GM06990 (cell line): Measurements from ENCODE around the gene ARHGAP20.
"Not testable (repeated sequence)": the region's sequence is repeated elsewhere in the genome, so short reads cannot be mapped to it uniquely, and the experiment has no call there.

ENCODE experiments used
- DNase-seq: peaks from one replicate; pipeline ENCODE4 v3.0.0-alpha.2; 2011; ENCODE audit not compliant: insufficient read length; ENCODE audit errors: extremely low read depth
- H3K27me3 ChIP-seq: replicated peaks from 2 replicates; pipeline ENCODE4 v1.6.0; 2011; ENCODE audit warnings: low read length; ENCODE audit not compliant: control insufficient read depth, insufficient read depth
- H3K36me3 ChIP-seq: 2 replicates; pipeline ENCODE4 v1.5.1; 2011; ENCODE audit warnings: low read length; ENCODE audit not compliant: control insufficient read depth, insufficient read depth
- H3K4me3 ChIP-seq: replicated peaks from 2 replicates; pipeline ENCODE4 v1.5.1; 2011; ENCODE audit warnings: low read depth, mild to moderate bottlenecking, control low read depth, low read length
- CTCF ChIP-seq: IDR thresholded peaks from 2 replicates; pipeline ENCODE4 v1.5.1; 2011; ENCODE audit warnings: low read length, control low read depth, mild to moderate bottlenecking, inconsistent platforms; ENCODE audit not compliant: insufficient read depth, poor library complexity, severe bottlenecking

ARHGAP20 gene

DNA sequence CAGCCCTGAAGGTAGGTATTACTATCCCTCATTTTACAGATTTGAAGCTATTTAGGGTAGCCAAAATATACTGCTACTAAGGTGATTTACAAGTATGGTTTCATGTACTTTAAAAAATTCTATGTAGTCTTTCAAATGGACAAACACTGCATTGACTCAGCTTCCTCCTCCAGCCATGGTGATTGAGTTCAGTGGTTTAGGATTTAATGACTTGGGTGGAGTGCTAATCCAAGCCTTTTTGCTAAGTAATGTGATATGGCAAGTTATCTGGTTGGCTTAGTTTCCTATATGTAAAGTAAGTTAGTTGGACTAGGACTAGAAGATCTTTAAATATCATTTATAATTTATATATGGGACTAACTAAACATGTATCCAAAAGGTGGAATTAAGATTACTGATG is 77.9 kb downstream of the ARHGAP20 start:
- H3K4me3 ChIP-seq: no peak overlapping the region
- no peaks in the 10 kb centered on the region for H3K27me3 ChIP-seq
- no peak for DNase-seq
- H3K36me3 ChIP-seq: no peaks in the 10 kb centered on the region
- TF ChIP-seq CTCF: no peak

GRCh38 chr11:110631551-110631950 is 80.7 kb downstream of the ARHGAP20 start:
- Histone ChIP-seq H3K36me3 (no peaks in the 10 kb centered on the region), H3K27me3 (no peaks in the 10 kb centered on the region), H3K4me3 (no peak overlapping the region)
- TF ChIP-seq CTCF: no peak
- no peak for DNase-seq

DNA sequence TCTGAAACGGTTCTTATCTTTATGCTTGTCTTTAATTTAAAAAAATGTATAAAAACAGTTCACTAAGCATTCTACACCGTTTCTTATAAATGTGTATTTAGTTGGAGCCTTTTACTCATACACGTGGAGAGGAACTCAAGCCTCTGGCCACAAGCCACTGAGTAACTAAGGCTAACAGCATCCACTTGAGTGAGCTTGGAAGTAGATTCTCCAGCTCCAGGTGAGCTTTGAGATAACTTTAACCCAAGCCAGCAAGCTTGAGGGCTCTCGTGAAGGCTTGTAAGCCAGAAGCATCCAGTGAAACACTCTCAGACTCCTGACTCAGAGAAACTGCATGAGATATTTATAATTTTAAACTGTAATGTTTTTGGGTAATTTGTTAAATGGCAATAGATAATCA is 82.6 kb downstream of the ARHGAP20 start:
- DNase-seq: no peak
- Histone ChIP-seq H3K27me3 (no peaks in the 10 kb centered on the region), H3K4me3 (no peak overlapping the region), H3K36me3 (no peaks in the 10 kb centered on the region)
- no peak for TF ChIP-seq CTCF

DNA sequence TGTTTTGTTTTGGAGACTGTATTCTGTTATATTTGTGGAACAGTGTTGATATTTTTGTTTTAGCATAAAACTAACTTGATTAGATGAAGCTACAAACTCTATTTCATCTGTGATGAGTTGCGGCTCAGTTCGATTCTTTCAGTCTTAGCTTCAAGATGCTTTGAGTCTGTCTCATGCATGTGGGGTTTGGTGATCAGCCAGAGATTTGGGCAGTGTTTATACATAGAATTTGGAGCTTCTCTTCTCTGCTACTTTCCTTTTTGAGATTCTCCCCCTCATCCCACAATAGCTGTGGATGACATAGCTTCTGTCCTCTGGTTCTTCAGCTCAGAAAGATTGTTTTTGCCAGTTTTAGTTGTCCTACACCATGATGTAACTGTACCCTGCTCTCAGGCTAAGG is 90.4 kb downstream of the ARHGAP20 start:
- Histone ChIP-seq H3K27me3 (no peaks in the 10 kb centered on the region), H3K36me3 (no peaks in the 10 kb centered on the region), H3K4me3 (no peak overlapping the region)
- DNase-seq: no peak
- TF ChIP-seq CTCF: no peak

DNA sequence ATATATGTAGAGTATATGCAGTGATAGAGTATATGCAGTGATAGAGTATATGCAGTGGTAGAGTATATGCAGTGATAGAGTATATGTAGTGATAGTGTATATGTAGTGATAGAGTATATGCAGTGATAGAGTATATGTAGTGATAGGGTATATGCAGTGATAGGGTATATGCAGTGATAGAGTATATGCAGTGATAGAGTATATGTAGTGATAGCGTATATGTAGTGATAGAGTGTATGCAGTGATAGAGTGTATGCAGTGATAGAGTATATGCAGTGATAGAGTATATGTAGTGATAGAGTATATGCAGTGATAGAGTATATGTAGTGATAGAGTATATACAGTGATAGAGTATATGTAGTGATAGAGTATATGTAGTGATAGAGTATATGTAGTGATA is 92.9 kb downstream of the ARHGAP20 start:
- not testable (repeated sequence) for H3K36me3 ChIP-seq, DNase-seq, H3K27me3 ChIP-seq, H3K4me3 ChIP-seq

DNA sequence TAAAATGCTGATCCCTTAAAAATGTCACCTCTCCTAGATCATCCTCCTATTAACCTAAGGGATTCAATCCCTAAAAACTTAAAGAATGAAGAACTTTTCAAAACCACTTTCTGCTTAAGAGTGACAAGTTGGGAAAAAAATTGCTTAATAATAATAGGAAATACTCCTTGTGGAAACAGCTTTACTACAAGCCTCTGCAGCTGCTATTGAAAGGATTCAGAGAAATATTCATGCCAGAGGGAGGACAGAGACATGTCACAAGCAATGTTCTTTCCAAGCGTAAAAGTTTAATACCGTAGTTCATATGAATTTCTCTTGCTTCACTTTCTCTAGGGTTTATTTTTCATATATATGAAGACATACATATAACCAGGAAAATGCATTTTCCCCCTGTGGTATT is 98.2 kb downstream of the ARHGAP20 start:
- H3K36me3 ChIP-seq: no peaks in the 10 kb centered on the region
- DNase-seq: no peak
- no peak for TF ChIP-seq CTCF
- no peak overlapping the region for H3K4me3 ChIP-seq
- H3K27me3 ChIP-seq: no peaks in the 10 kb centered on the region
